NCI-H748 (cell line): ENCODE data around the gene ARHGEF2.
"Not testable (repeated sequence)": the region's sequence is repeated elsewhere in the genome, so short reads cannot be mapped to it uniquely, and the experiment has no call there.

Source experiments
- DNase-seq: peaks from one replicate; lab custom pipeline; 2025; ENCODE audit not compliant: unreplicated experiment; lab: John Stamatoyannopoulos, UW

Gene ARHGEF2

DNA sequence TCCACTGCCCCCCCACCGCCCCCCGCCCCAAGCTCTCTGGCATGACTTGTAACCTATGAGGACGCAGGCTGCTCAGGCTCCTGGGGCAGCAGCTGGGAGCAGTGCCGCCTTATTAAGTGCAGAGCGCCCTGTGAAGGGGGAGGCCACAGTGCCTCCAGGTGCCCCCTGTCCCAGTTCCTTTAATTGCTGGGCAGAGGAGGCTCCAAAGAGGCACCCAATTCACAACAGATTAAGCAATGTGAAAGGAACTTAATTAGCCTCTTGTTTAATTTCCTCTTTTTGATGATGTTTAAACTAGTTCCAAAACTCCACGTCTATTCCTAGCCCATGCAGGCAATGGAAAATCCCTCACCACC, 33.9 kb downstream of the ARHGEF2 start:
- no peak for DNase-seq

DNA sequence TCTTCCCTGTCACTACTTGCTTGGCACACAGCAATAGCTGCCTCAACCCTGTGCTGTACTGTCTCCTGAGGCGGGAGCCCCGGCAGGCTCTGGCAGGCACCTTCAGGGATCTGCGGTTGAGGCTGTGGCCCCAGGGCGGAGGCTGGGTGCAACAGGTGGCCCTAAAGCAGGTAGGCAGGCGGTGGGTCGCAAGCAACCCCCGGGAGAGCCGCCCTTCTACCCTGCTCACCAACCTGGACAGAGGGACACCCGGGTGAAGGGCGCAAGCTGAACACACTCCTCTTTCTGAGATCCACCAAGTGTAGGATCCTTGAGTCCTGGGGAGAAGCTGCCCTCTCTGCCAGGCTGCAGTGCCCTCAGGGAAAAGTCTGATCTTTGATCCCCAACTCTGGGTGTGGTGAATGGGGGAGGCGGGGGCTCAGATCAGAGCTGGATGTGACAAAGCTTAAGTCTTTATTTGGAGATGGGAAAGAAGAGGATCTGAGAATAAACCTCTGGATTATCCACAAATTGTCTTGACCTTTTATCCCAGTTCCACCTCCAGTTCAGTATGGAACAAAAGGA, 35.7 kb downstream of the ARHGEF2 start:
- no peak for DNase-seq

GRCh38 chr1:155941845-155942531, 36.4 kb downstream of the ARHGEF2 start:
- DNase-seq, result no peak

- DNase-seq, result peak; percentile 9
These were observed 37.1 kb downstream of the ARHGEF2 start, which contains the start of gene RXFP4 for GRCh38 chr1:155940993-155941844. Gene RXFP4, plus strand, starts transcription at chr1:155941638. Its CDS starts 72 bp downstream, at chr1:155941710.

GRCh38 chr1:155940482-155940992, 37.8 kb downstream of the ARHGEF2 start:
- no peak for DNase-seq

DNA sequence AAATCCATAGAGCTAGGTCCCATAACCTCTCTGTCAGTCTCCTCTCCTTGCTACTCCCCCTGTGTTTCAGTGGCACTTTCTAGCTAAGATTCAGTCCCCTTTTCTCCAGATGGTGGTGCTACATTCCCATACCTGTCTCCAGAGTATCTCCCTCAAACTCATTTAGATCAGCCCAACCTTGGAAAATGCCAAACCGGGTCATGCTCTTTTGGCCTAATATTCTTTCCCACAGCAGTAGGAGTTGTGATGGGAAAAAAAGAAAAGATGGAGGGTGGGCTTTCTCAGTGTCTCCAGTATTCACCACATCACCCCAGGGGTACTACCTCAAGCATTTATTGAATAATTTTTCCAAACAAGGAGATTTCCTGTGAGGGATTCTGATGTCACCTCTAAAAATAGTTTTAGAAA, 40.1 kb downstream of the ARHGEF2 start:
- DNase-seq, result peak; percentile 57

DNA sequence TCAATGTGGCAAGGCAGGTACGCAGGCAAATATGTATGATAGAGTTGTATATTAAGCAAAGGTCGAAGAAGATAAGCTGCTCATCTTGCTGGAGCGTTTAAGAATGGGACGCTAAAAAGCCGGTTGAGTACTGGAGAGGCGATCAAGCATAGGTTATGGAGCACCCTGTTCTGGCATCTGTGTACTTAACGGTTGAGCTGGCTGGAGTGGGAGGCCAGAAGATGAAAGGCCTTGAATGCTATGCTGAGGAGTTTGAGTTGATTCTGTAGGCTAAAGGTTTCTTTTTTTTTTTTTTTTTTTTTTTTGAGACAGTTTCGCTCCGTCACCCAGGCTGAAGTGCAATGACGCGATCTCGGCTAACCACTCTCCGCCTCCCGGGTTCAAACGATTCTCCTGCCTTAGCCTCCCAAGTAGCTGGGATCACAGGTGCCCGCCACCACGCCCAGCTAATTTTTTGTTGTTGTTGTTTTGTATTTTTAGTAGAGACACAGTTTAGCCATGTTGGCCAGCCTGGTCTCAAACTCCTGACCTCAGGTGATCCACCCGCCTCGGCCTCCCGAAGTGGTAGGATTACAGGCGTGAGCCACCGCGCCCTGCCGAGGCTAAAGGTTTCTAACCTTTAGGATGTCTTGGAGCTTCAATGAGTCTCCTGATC, 43.3 kb downstream of the ARHGEF2 start:
- peak; percentile 34 for DNase-seq

DNA sequence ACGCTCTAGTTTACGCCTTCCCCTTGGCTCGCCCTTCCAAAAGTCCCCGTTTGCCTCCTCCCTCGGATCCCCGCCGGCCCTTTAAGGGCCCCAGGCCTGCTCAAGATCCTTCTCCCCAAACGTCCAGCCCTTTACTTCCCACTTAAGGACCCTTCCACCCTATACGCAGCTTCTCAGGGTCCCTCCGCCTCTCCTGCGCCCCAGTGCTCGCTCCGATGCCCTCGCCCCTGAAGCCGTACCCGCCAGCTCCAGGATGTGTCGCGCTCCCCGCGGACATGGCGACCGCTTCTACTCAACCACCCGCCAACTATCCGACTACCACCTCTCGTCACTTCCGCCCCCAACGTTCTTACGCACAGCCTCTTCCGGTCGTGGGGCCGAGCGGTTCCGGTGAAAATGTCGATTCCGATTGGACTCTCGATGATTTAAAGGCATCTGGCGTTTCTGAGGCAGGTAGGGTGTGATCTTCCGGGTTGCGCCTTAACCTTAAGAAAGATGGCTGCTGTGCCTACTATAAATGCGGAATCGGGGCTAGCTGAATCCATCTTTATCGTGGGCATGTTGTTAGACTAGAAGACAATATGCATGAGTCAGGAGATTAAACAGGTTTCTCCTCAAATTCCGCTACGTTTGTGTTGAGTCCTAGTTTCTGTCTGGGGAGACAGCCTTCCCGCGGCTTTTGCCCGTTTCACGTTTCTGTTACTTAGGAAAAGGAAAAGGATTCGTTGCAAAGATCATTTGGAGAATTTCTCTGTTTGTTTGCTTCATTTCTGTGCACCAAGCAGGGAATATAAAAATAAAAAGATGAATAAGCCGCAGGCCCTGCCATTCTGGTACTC, 44.0 kb downstream of the ARHGEF2 start, which contains the start of gene KHDC4:
Gene KHDC4 (minus strand): TSS at position 317 of the 839 bp plus-strand sequence. CDS start 40 bp downstream, at position 277.
- DNase-seq, result peak; percentile 99

- peak; percentile 19 for DNase-seq
These were observed 44.7 kb downstream of the ARHGEF2 start for GRCh38 chr1:155933591-155934096.

GRCh38 chr1:155932487-155932886, 45.9 kb downstream of the ARHGEF2 start:
- no peak for DNase-seq

DNA sequence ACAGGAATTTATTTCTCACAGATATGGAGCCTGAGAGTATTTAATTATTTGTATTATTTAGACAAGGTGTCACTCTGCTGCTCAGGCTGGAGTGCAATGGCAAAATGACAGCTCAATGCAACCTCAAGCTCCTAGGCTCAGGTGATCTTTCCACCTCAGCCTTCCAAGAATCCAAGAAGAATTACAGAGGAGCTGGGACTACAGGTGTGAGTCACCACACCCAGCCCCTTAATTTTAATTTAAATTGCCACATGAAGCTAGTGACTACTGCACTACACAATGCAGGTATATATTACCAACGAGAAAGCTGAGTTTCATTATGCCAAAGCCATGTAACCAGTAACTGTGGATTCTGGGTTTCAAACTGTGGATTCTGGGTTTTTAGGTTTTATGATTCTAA, 46.3 kb downstream of the ARHGEF2 start:
- DNase-seq, result no peak

DNA sequence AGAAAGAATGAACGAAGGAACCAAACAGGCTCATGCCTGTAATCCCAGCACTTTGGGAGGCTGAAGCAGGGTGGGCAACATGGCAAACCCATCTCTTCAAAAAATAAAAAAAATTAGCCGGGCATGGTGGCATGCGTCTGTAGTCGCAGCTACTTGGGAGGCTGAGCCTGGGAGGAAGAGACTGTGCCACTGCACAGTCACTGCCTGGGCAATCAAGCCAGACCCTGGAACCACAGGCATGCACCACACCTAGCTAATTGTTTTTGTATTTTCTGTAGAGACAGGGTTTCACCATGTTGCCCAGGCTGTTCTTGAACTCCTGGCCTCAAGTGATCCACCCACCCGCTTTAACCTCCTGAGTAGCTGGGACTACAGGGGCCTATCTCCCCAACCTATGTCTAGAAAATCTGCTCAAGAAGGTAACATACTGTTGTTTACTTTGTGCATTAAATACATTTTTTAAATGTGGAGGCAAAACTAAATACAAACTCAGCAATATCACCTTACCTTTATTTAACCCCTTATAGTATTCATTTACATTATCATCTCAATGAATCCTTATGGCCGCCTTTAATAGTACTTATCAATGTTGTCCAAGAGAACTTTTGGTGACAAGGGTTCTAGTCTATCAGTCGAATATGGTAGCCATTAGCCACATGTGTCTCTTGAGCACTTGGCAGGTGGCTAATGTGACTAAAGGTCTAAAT, 46.9 kb downstream of the ARHGEF2 start:
- DNase-seq, result no peak

GRCh38 chr1:155930725-155931124, 47.6 kb downstream of the ARHGEF2 start:
- not testable (repeated sequence) for DNase-seq

DNA sequence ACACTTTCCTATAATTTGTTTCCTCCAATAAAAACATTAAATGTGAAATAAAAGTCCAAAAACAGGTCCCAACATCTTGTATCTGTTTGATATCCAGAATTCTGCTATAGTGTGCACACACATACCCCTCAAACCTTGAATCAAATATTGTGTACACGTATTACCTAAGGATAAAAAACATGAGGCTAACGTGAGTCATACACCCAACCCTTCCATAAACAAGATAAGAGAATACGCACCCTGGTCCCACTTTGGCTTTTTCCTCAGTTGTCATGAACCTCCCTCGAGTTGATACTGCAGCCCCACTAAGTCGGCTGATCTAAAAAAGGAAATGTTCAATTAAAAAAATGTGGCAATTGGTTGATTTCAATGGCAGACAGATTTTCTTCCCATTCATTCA, 49.3 kb downstream of the ARHGEF2 start:
- no peak for DNase-seq

DNA sequence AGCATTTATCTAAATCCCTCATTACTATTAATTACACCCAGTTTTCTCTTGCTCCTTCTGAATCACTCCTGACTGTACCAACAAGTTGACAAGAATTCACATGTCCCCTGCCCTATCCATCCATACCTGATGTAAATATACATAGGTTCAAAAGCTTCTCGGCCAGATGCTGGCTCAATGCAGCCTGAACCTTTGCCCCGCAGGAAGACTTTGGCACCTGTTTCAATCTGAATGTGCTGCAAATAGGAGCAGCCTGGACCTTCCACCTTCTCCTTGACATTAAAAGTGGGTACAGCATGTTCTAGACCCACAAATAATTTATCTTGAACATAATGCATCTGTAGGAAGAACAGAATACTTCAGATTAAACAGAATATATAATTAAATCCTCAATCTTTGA, 52.8 kb downstream of the ARHGEF2 start:
- DNase-seq, result no peak

- DNase-seq, result no peak
These were observed 57.6 kb downstream of the ARHGEF2 start for GRCh38 chr1:155920717-155921116.

DNA sequence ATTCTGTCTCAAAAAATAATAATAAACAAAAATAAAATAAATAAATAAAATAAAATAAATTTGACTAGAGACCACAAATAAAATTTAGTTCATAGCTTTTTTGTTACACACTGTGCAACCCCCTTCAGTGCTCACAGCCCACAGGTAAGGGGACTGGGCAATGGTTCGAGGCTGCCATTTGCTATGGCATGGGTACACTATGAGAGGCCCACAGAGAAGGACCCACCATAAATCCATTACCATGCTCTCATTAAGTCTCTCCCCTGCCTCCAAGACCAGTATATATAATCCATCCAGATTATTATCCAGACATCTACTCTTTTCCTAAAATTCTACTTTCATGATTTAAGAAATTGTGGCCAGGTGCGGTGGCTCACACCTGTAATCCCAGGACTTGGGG, 58.5 kb downstream of the ARHGEF2 start:
- DNase-seq, result no peak

- no peak for DNase-seq
These were observed 59.7 kb downstream of the ARHGEF2 start for GRCh38 chr1:155918660-155919059.

DNA sequence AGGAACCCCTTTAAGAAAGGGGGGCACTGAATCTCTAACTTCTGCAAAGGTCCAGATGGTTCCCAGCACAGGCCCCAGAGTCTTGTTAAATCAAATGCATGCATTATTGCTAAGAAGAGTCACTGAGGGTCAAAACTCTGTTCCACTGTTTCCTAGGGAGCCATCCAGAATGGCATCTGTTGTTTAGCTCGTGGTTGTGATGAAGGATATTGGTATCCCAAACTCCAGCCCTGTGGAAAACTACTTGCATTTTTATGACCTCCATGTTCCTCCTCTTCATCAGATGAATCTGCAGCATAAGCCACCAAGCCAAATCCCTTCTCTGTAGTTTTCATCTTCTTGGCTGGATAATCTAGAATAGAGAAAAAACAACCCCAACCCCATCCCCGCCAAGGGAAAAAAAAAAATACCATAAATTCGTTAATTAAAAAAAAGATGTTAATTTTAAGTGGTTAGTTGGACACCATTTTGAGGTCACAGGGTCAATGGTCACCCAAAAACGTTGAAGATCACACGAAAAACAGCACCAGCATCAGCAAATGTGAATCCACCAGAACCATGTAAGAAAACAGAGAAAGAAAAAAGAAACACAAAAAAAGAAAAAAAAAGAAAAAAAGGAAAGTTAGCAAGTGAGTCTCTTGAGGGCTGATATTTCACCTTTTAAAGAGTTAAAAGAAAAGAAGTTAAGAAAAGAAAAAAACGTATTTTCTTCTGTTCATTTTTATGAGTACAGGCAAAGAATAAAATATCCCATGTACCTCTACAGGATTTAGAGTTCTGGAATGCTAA, 64.2 kb downstream of the ARHGEF2 start:
- no peak for DNase-seq
